ENCODE measurements around the gene PIBF1.

PIBF1 gene

DNA sequence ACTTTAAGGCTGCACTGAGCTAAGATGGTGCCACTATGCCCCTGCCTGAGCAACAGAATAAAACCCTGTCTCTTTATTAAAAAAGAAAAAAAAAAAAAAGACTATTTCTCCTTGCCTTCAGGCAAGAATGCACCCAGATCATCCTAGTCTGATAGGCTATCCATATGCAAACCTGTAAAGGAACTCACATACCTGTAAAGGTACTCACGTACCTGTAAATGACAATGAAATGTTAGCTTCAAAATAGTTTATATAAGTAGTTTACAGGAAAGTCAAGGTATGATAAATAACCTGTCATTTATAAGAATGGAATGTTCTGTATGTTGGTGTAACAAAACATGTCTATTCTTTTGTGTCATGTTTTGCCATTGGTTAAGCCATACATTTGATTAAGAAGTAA lies 86.3 kb downstream of the PIBF1 start:
- no peak for DNase-seq (ENCODE audit: low read depth in 1 of 2, low spot score in 1 of 2)
- Histone ChIP-seq H3K27me3 (ENCODE audit: insufficient read depth, poor library complexity, severe bottlenecking) (no peaks in the 10 kb centered on the region), H3K27ac (replicated peaks) (no peak overlapping the region), H3K4me3 (replicated peaks; ENCODE audit: insufficient read depth, low read length) (no peak overlapping the region)
- TF ChIP-seq SPI1 (IDR thresholded peaks at IDR 0.05; ENCODE audit: borderline replicate concordance, low read depth) (no peak), GABPA (IDR thresholded peaks at IDR 0.05; ENCODE audit: low read depth) (no peak), POLR2AphosphoS5 (IDR thresholded peaks at IDR 0.05; ENCODE audit: low read depth) (no peak)
- TF ChIP-seq, protein P1, sequence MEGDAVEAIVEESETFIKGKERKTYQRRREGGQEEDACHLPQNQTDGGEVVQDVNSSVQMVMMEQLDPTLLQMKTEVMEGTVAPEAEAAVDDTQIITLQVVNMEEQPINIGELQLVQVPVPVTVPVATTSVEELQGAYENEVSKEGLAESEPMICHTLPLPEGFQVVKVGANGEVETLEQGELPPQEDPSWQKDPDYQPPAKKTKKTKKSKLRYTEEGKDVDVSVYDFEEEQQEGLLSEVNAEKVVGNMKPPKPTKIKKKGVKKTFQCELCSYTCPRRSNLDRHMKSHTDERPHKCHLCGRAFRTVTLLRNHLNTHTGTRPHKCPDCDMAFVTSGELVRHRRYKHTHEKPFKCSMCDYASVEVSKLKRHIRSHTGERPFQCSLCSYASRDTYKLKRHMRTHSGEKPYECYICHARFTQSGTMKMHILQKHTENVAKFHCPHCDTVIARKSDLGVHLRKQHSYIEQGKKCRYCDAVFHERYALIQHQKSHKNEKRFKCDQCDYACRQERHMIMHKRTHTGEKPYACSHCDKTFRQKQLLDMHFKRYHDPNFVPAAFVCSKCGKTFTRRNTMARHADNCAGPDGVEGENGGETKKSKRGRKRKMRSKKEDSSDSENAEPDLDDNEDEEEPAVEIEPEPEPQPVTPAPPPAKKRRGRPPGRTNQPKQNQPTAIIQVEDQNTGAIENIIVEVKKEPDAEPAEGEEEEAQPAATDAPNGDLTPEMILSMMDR (IDR thresholded peaks at IDR 0.05; ENCODE audit: insufficient read depth, low read length) = no peak
- TF ChIP-seq, protein P2, sequence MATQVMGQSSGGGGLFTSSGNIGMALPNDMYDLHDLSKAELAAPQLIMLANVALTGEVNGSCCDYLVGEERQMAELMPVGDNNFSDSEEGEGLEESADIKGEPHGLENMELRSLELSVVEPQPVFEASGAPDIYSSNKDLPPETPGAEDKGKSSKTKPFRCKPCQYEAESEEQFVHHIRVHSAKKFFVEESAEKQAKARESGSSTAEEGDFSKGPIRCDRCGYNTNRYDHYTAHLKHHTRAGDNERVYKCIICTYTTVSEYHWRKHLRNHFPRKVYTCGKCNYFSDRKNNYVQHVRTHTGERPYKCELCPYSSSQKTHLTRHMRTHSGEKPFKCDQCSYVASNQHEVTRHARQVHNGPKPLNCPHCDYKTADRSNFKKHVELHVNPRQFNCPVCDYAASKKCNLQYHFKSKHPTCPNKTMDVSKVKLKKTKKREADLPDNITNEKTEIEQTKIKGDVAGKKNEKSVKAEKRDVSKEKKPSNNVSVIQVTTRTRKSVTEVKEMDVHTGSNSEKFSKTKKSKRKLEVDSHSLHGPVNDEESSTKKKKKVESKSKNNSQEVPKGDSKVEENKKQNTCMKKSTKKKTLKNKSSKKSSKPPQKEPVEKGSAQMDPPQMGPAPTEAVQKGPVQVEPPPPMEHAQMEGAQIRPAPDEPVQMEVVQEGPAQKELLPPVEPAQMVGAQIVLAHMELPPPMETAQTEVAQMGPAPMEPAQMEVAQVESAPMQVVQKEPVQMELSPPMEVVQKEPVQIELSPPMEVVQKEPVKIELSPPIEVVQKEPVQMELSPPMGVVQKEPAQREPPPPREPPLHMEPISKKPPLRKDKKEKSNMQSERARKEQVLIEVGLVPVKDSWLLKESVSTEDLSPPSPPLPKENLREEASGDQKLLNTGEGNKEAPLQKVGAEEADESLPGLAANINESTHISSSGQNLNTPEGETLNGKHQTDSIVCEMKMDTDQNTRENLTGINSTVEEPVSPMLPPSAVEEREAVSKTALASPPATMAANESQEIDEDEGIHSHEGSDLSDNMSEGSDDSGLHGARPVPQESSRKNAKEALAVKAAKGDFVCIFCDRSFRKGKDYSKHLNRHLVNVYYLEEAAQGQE (IDR thresholded peaks at IDR 0.05; ENCODE audit: insufficient replicate concordance, low read depth) = no peak

DNA sequence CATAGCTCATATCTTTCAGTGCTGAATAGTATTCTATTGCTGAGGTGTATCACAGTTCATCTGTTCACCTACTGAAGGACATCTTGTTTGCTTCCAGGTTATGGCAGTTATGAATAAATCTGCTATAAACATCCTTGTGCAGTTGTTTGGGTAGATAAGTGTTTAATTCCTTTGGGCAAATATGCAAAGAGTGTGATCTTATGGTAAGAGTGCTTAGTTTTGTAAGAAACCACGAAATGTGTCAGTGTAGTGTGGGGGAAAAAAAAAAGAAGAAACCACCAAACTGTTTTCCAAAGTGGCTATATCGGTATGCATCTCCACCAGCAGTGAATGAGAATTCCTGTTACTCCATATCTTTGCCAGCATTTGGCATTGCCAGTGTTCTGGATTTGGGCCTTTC lies 93.3 kb downstream of the PIBF1 start:
- no peak for DNase-seq (ENCODE audit: low read depth in 1 of 2, low spot score in 1 of 2)
- Histone ChIP-seq H3K27me3 (ENCODE audit: insufficient read depth, poor library complexity, severe bottlenecking) (no peaks in the 10 kb centered on the region), H3K27ac (replicated peaks) (no peak overlapping the region), H3K4me3 (replicated peaks; ENCODE audit: insufficient read depth, low read length) (no peak overlapping the region)
- TF ChIP-seq GABPA (IDR thresholded peaks at IDR 0.05; ENCODE audit: low read depth) (no peak), POLR2AphosphoS5 (IDR thresholded peaks at IDR 0.05; ENCODE audit: low read depth) (no peak), SPI1 (IDR thresholded peaks at IDR 0.05; ENCODE audit: borderline replicate concordance, low read depth) (no peak)
- TF ChIP-seq, protein P2 (IDR thresholded peaks at IDR 0.05; ENCODE audit: insufficient replicate concordance, low read depth) = no peak
- TF ChIP-seq, protein P1 (IDR thresholded peaks at IDR 0.05; ENCODE audit: insufficient read depth, low read length) = no peak

DNA sequence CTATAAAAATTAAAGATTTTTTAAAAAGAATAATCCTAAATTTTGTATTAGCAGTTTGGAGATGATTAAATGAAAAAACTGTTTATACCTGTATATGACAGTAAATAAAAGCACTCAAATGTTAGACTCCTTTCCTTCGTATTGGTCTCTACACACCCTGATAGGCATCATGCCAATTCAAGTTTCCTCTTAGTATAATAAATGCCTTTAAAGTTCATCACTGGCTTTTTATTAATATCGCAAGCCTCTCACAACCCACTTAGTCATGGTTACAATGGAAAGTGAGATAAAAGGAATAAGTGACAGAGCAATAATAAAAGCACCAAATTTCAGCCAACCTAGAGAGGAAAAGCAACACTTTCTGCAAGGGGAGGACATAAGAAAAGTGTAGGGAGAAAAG lies 102.2 kb downstream of the PIBF1 start:
- DNase-seq (ENCODE audit: low read depth in 1 of 2, low spot score in 1 of 2) = no peak
- no peaks in the 10 kb centered on the region for H3K27me3 ChIP-seq (ENCODE audit: insufficient read depth, poor library complexity, severe bottlenecking)
- no peak overlapping the region for H3K4me3 ChIP-seq (replicated peaks; ENCODE audit: insufficient read depth, low read length)
- no peak for TF ChIP-seq SPI1 (IDR thresholded peaks at IDR 0.05; ENCODE audit: borderline replicate concordance, low read depth)
- TF ChIP-seq, protein P1 (IDR thresholded peaks at IDR 0.05; ENCODE audit: insufficient read depth, low read length) = no peak
- TF ChIP-seq POLR2AphosphoS5 (IDR thresholded peaks at IDR 0.05; ENCODE audit: low read depth) = no peak
- TF ChIP-seq GABPA (IDR thresholded peaks at IDR 0.05; ENCODE audit: low read depth) = no peak
- TF ChIP-seq, protein P2 (IDR thresholded peaks at IDR 0.05; ENCODE audit: insufficient replicate concordance, low read depth) = no peak
- no peak overlapping the region for H3K27ac ChIP-seq (replicated peaks)

All from HL-60 (cell line).